ENCODE results near the gene IL1A. TPM values are rescaled to one million over a fixed set of nuclear protein-coding genes. Genes with fewer than 3 reads are reported as not detected.

Gene IL1A
- total and polyA plus RNA-seq, 2 donors from 2014 or later: 0.13 TPM; not detected in 1

DNA sequence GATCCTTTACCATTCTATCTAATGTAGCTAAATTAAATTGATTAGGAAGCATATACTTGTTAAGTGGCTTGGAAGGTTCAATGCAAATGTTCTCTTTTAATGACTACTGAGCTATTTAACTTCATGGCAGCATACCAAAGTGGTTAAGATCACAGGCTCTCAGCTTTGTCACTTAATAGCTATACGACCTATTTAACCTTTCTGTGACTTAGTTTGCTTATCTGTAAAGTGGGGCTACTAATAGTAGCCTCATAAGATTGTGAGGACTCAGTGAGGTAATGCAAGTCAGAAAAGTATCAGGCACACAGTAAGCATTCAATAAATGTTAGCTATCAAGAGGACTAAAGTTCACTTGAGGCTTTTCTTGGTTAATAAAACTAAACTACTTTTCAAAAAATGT lies 24.1 kb downstream of the IL1A start:
- intact Hi-C loops (cut with DNase I): no loop called here
- peaks cover 0 to 4% (median 2%) of the 10 kb centered on the region in 3 donors for H3K4me1 ChIP-seq (ENCODE audit: control insufficient read depth in 2 of 3, insufficient read depth in 2 of 3, low read depth in 1 of 3, low read length in 3 of 3)
- DNase-seq (no peak), FAIRE-seq (no peak)
- TF ChIP-seq, protein P1, sequence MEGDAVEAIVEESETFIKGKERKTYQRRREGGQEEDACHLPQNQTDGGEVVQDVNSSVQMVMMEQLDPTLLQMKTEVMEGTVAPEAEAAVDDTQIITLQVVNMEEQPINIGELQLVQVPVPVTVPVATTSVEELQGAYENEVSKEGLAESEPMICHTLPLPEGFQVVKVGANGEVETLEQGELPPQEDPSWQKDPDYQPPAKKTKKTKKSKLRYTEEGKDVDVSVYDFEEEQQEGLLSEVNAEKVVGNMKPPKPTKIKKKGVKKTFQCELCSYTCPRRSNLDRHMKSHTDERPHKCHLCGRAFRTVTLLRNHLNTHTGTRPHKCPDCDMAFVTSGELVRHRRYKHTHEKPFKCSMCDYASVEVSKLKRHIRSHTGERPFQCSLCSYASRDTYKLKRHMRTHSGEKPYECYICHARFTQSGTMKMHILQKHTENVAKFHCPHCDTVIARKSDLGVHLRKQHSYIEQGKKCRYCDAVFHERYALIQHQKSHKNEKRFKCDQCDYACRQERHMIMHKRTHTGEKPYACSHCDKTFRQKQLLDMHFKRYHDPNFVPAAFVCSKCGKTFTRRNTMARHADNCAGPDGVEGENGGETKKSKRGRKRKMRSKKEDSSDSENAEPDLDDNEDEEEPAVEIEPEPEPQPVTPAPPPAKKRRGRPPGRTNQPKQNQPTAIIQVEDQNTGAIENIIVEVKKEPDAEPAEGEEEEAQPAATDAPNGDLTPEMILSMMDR (IDR thresholded peaks at IDR 0.05; ENCODE audit: borderline replicate concordance, extremely low read depth, insufficient read depth): no peak
- no peaks in the 10 kb centered on the region for H3K9me3 ChIP-seq (ENCODE audit: control insufficient read depth in 2 of 3, insufficient read depth in 1 of 3, low read length in 3 of 3)
- no peak overlapping the region for H3K4me3 ChIP-seq (ENCODE audit: low read length in 3 of 3)
- no peak overlapping the region for H3K27ac ChIP-seq (ENCODE audit: low read depth in 2 of 2, low read length in 2 of 2)
- no peak overlapping the region for H3K9ac ChIP-seq (ENCODE audit: low read length in 3 of 3)
- H3K27me3 ChIP-seq (ENCODE audit: control insufficient read depth, insufficient read depth, low read length): no peaks in the 10 kb centered on the region
- no peaks in the 10 kb centered on the region for H3K36me3 ChIP-seq (ENCODE audit: control insufficient read depth in 2 of 3, insufficient read depth in 3 of 3, low read length in 3 of 3)

DNA sequence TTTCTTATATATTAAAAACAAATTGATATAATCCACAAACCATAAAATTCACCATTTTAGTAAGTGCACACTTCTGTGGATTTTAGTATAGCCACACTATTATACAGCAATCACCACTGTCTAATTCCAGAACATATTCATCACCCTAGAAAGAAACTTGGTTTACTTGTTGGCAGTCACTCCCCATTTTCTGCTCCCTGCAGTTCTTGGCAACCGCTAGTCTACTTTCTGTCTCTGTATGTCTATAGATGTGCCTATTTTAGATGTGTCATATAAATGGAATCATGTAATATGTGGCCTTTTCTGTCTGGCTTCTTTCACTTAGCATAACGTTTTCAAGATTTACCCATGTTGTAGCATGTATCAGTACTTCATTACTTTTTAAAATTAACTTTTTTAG lies 25.6 kb downstream of the IL1A start:
- Histone ChIP-seq H3K4me3 (ENCODE audit: low read length in 3 of 3) (no peak overlapping the region), H3K27me3 (ENCODE audit: control insufficient read depth, insufficient read depth, low read length) (no peaks in the 10 kb centered on the region), H3K4me1 (ENCODE audit: control insufficient read depth in 2 of 3, insufficient read depth in 2 of 3, low read depth in 1 of 3, low read length in 3 of 3) (peaks cover 0 to 4% (median 0%) of the 10 kb centered on the region in 3 donors), H3K9me3 (ENCODE audit: control insufficient read depth in 2 of 3, insufficient read depth in 1 of 3, low read length in 3 of 3) (no peaks in the 10 kb centered on the region), H3K9ac (ENCODE audit: low read length in 3 of 3) (no peak overlapping the region), H3K27ac (ENCODE audit: low read depth in 2 of 2, low read length in 2 of 2) (no peak overlapping the region), H3K36me3 (ENCODE audit: control insufficient read depth in 2 of 3, insufficient read depth in 3 of 3, low read length in 3 of 3) (no peaks in the 10 kb centered on the region)
- TF ChIP-seq, protein P1 (IDR thresholded peaks at IDR 0.05; ENCODE audit: borderline replicate concordance, extremely low read depth, insufficient read depth): no peak
- intact Hi-C loops (cut with DNase I): no loop called here
- FAIRE-seq (no peak), DNase-seq (no peak)

DNA sequence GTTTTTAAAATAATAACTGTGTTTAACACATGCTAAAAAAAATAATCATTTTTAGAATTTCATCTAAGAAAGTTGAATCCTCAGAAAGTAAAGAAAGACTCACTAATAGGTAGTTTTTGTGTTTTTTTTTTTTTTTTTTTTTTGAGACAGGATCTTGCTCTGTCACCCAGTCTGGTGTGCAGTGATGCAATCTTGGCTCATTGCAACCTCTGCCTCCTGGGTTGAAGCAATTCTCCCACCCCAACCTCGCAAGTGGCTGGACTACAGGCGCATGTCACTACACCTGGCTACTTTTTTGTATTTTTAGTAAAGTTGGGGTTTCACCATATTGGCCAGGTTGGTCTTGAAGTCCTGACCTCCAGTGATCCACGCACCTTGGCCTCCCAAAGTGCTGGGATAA lies 27.0 kb downstream of the IL1A start:
- no peak overlapping the region for H3K9ac ChIP-seq (ENCODE audit: low read length in 3 of 3)
- H3K36me3 ChIP-seq (ENCODE audit: control insufficient read depth in 2 of 3, insufficient read depth in 3 of 3, low read length in 3 of 3): no peaks in the 10 kb centered on the region
- intact Hi-C loops (cut with DNase I): no loop called here
- no peak overlapping the region for H3K4me3 ChIP-seq (ENCODE audit: low read length in 3 of 3)
- FAIRE-seq (no peak), DNase-seq (no peak)
- no peaks in the 10 kb centered on the region for H3K27me3 ChIP-seq (ENCODE audit: control insufficient read depth, insufficient read depth, low read length)
- H3K4me1 ChIP-seq (ENCODE audit: control insufficient read depth in 2 of 3, insufficient read depth in 2 of 3, low read depth in 1 of 3, low read length in 3 of 3): peaks cover 0 to 4% (median 0%) of the 10 kb centered on the region in 3 donors
- TF ChIP-seq, protein P1 (IDR thresholded peaks at IDR 0.05; ENCODE audit: borderline replicate concordance, extremely low read depth, insufficient read depth): no peak
- H3K27ac ChIP-seq (ENCODE audit: low read depth in 2 of 2, low read length in 2 of 2): no peak overlapping the region
- H3K9me3 ChIP-seq (ENCODE audit: control insufficient read depth in 2 of 3, insufficient read depth in 1 of 3, low read length in 3 of 3): no peaks in the 10 kb centered on the region

DNA sequence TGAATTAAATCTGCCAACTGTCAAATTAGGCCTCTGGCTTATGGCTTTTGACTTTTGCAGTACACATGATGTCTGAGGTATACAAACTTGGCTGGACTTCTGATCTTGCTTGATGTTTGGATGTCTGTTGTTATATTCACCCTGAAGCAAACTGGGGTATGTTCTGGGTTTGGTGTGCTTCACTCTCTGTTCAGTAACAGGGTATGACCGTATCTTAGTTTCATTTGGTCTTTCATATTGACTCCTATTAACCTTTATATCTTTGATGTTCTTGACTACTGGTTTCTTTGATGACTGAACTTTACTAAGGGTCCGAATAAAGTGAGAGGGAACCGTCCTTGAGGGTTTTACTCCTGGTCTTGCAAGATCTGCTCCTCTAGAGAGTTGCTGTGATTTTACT lies 28.1 kb downstream of the IL1A start:
- FAIRE-seq (no peak), DNase-seq (no peak)
- intact Hi-C loops (cut with DNase I): no loop called here
- Histone ChIP-seq H3K9me3 (ENCODE audit: control insufficient read depth in 2 of 3, insufficient read depth in 1 of 3, low read length in 3 of 3) (no peaks in the 10 kb centered on the region), H3K9ac (ENCODE audit: low read length in 3 of 3) (no peak overlapping the region), H3K36me3 (ENCODE audit: control insufficient read depth in 2 of 3, insufficient read depth in 3 of 3, low read length in 3 of 3) (no peaks in the 10 kb centered on the region), H3K4me3 (ENCODE audit: low read length in 3 of 3) (no peak overlapping the region), H3K4me1 (ENCODE audit: control insufficient read depth in 2 of 3, insufficient read depth in 2 of 3, low read depth in 1 of 3, low read length in 3 of 3) (peaks cover 0 to 5% (median 0%) of the 10 kb centered on the region in 3 donors), H3K27me3 (ENCODE audit: control insufficient read depth, insufficient read depth, low read length) (no peaks in the 10 kb centered on the region), H3K27ac (ENCODE audit: low read depth in 2 of 2, low read length in 2 of 2) (no peak overlapping the region)
- TF ChIP-seq, protein P1 (IDR thresholded peaks at IDR 0.05; ENCODE audit: borderline replicate concordance, extremely low read depth, insufficient read depth): no peak

All from kidney (tissue), 14 donors.